Measurements from ENCODE around the gene C16orf90.
"Not testable (repeated sequence)": the region's sequence is repeated elsewhere in the genome, so short reads cannot be mapped to it uniquely, and the experiment has no call there.

C16orf90 gene

DNA sequence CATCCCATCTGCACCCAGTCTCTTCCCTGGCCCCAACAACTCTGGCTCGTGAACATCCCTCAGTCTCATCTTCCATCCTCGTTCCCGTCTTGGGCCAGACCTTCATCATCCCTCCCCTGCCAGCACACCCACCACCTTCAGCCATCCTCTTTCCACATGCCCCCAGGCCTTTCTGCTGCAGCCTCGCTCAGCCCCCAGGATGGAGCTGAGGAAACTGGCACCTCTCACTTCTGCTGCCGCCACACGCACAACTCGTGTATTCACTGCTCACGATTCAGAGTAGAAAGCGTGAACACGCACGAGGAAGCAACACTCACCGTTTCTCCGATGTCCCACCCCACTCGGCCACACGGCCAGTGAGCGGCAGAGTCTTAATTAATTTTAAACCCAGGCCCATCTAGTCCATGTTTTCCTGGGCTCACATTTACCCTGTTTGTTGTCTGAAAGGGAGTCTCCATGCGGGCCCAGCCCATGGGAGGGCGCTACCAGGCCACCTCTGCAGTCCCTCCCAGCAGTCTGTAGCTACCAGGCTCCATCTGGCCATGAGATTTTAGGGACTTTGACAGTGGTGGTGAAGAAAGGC lies 12.5 kb downstream of the C16orf90 start:
- DNase-seq = no peak

- no peak for DNase-seq
Observed at GRCh38 chr16:3481696-3482658, 13.3 kb downstream of the C16orf90 start.

DNA sequence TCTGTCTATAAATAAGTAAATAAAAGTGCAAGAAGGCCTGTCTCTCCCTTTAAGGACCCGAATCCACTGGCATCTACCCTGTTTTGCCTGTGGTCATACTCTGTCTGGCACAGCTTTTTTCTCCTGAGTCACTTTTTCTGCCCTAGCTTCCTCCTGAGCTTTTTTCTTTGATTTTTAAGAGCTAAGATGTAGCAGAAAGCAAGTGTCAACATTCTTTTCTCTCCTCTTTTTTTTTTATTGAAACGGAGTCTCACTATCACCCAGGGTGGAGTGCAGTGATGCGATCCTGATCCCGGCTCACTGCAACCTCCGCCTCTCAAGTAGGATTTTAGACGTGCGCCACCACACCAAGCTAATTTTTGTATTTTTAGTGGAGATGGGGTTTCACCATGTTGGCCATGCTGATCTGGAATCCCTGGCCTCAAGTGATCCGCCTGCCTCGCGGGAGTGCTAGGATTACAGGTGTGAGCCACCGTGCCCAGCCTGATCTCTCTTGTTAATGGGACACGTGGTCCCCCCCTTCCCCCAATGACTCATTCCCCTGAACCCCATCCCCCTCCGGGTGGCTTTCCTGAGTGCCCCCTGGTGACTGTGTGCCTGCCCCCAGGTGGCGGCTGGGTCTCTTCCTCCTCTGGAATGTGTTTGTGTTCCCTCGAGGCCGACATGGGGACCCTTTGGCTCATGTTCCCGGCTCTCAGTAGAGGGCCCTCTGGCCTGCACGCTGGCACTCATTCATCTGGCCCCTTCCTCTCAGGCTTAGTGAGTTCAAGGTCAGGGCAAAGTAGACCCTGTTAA lies 14.2 kb downstream of the C16orf90 start:
- DNase-seq = no peak

- DNase-seq = no peak
Observed at GRCh38 chr16:3479654-3480216, 15.6 kb downstream of the C16orf90 start.

DNA sequence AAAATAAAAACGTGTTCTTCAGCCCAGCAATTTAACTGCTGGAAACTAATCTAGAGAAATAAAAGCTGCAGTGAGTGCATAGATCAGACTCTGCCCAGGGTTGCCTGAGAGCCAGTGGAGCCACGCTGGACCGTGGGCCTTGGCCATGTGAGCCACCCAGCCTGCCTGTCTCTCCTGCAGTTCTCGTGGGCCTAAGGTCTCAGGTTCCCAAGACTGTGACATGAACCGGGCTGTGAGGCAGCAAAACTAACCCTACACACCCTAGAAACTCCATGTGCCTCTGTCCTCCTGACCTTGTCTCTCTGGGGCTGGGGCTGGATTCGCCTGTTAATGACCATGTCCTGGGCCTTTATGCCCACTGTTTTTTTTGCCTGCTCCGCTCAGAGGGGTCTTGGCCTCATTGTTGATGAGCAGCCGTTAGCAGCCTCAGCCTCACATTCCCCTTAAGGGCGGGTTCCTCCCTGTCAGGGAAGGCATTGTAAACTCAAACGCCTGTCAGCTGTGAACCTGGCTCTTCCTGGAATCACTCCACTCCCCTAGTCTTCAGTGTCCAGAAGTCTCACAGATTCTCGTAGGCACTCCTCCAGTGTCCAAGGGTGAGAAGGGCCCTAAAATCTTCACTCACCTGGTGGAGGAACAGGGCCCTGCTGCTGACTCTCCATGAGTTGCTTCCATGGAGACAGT lies 16.9 kb downstream of the C16orf90 start:
- DNase-seq = no peak

GRCh38 chr16:3476409-3476808 lies 18.9 kb downstream of the C16orf90 start:
- no peak for DNase-seq

DNA sequence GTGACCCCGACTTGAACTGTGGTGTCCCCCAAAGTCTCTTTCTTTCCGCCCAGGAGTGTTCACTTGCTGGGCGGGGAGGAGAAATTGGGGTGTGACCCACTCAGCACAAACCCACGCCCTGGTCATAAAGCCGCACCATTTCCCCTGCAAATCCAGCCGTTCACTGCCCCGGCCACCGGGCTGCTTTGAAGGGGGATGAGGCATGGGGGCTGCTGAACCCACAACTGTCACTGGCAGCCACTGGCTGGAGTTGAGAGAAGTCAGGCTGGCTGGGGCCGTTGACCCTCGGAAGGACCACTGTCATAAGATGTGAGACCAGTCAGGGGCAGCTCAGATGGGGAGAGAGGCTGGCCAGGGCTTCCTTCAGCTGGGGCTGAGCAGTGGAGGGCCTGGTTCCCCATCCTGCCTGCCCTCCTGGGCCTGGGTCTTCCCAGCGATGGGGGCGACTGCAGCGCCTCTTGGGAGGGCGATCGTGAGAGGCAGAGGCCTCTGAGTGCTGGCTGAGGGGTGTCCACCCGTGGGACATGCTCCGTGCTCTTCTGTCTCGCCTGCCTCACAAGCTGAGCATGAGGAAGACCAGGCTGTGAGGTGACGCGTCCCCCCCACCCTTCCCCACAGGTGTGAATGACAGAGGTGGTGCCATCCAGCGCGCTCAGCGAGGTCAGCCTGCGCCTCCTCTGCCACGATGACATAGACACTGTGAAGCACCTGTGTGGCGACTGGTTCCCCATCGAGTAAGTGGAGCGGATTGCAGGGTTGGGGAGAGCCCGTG lies 19.5 kb downstream of the C16orf90 start:
- DNase-seq = no peak

GRCh38 chr16:3474870-3475269 lies 20.4 kb downstream of the C16orf90 start:
- not testable (repeated sequence) for DNase-seq

DNA sequence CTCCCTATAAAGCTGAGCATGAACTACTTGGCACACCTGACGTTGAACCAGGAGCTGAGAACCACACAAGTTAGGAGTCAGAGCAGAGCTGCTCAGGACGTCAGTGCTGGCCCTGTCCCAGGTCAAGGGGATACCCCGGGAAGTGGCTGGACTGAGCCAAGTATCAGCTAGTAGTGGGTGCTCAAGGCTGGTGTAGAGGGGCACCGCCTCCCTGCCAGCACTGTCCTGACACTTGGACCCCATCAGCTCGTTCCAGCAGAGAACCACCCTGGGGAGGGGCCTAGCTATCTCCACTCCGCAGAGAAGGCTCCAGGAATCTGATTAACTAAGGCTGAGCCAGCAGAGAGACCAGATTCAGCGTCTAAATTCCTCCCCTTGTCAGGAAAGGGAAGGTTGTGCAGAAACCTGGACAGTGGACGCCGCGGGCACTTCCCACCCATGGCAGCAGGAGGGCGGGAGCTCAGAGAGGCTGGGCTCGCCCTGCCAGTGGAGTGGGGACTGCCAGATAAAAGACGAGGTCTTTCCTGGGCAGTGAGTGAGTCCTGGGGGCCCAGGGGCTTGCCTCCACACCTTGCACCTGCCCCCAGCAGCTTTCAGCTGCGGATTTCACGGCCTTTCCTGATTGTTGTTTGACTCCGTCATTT lies 21.0 kb downstream of the C16orf90 start:
- no peak for DNase-seq

GRCh38 chr16:3473596-3473943 lies 21.7 kb downstream of the C16orf90 start:
- not testable (repeated sequence) for DNase-seq

DNA sequence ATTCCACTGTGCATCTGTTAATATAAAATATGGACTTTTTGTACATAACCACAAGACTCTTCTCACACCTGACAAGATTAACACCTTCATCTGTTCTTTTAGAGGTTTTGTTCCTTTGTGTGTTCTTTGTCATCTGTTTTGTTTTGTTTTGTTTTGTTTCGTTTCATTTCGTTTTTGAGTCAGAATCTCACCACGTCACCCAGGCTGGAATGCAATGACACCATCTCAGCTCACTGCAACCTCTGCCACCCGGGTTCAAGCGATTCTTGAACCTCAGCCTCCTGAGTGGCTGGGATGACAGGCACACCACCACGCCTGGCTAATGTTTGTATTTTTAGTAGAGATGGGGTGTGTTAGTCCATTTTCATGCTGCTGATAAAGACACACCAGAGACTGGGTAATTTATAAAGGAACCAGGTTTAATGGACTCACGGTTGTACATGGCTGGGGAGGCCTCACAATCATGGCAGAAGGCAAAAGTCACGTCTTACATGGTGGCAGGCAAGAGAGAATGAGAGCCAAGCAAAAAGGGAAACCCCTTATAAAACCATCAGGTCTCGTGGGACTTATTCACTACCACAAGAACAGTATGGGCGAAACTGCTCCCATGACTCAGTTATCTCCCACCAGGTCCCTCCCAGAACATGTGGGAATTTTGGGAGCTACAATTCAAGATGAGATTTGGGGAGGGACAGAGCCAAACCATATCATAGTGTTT lies 22.3 kb downstream of the C16orf90 start:
- no peak for DNase-seq

- DNase-seq = no peak
Observed at GRCh38 chr16:3471518-3472176, 23.6 kb downstream of the C16orf90 start.

- DNase-seq = no peak
Observed at GRCh38 chr16:3470723-3471122, 24.6 kb downstream of the C16orf90 start.

DNA sequence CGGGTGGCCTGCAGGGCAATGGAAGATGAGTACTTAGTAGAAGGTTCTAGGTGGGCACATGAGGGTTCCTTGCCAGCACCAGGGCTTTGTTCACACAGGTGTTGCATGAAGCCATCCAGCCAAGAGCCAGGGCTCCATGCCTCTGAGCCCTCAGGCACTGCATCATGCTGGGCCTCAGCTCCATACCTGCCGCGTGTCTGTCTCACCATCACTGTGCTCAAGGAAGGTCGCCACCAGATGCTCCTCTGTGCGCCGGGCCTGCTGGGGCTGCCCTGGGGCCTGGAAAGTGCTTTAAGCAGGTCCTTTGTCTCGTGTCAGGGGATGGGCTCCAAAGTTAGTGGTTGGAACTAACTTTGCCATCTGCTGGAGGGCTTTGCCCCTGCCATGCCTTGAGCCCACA lies 25.6 kb downstream of the C16orf90 start:
- no peak for DNase-seq

GRCh38 chr16:3468501-3468900 lies 26.8 kb downstream of the C16orf90 start:
- DNase-seq = no peak

GRCh38 chr16:3467921-3468320 lies 27.4 kb downstream of the C16orf90 start:
- DNase-seq = no peak

GRCh38 chr16:3467182-3467581 lies 28.1 kb downstream of the C16orf90 start:
- DNase-seq = no peak

- DNase-seq = no peak
Observed at GRCh38 chr16:3465911-3466584, 29.2 kb downstream of the C16orf90 start.

- no peak for DNase-seq
Observed at GRCh38 chr16:3465301-3465700, 30.0 kb downstream of the C16orf90 start.
